ENCODE results near the gene CACHD1. TPM values are rescaled to one million over a fixed set of nuclear protein-coding genes. Genes with fewer than 3 reads are reported as not detected.

CACHD1 gene
- total and polyA plus RNA-seq, 2 of the 4 experiments (the other 2 are of a cell fraction): 2.9 to 5.9 TPM

DNA sequence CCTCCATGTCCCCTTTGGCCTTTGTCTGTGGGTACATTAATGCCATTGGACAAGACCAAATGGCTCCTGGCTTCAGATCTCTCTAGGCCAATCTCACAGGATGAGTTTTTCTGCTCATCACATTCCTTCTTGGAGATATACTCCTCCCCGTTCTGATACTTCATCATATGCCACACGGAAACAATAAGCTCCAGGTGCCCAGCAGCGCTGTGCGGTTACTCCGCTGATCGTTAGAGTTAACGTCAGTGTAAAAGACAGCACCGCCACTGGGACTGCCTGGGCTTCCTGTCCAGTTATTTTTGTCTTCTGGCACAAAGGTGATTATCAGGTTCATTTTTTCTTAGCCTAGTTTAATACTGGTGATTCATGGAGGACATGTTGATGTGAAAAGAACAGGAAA lies 22.5 kb downstream of the CACHD1 start:
- Histone ChIP-seq H2BK15ac (ENCODE audit: low read depth, low read length) (no peak overlapping the region), H2BK120ac (ENCODE audit: low read depth, low read length) (no peak overlapping the region), H3K27ac (ENCODE audit: insufficient read depth, low read length) (no peak overlapping the region), H3K56ac (ENCODE audit: extremely low read depth, insufficient read depth, low read length) (no peak overlapping the region), H2AK5ac (ENCODE audit: low read depth, low read length) (no peak overlapping the region), H3K18ac (ENCODE audit: low read depth, low read length) (no peak overlapping the region), H2BK5ac (ENCODE audit: low read depth, low read length, poor library complexity, severe bottlenecking) (no peak overlapping the region), H3K4ac (ENCODE audit: low read depth, low read length) (no peak overlapping the region), H3K14ac (replicated peaks; ENCODE audit: low read depth, low read length) (no peak overlapping the region), H3K4me2 (ENCODE audit: low read depth, low read length) (no peak overlapping the region), H3K36me3 (ENCODE audit: control insufficient read depth, insufficient read depth, low read length) (no peaks in the 10 kb centered on the region), H2BK20ac (ENCODE audit: low read depth, low read length) (no peak overlapping the region), H3K4me3 (ENCODE audit: insufficient read depth, low read depth, low read length) (no peak overlapping the region), H3K79me1 (ENCODE audit: low read depth in 1 of 2, low read length in 2 of 2) (no peaks in the 10 kb centered on the region; a peak in 1 of 4 replicates), H3K9ac (ENCODE audit: low read depth, low read length) (no peak overlapping the region), H2AFZ (replicated peaks; ENCODE audit: low read length, poor library complexity) (no peak overlapping the region), H3K27me3 (ENCODE audit: control insufficient read depth, insufficient read depth, low read length) (no peaks in the 10 kb centered on the region; the same call in 1 of the 2 replicates), H3K23ac (ENCODE audit: low read depth, low read length) (no peak overlapping the region), H3K4me1 (ENCODE audit: control insufficient read depth, insufficient read depth, low read length) (no peaks in the 10 kb centered on the region), H3K9me3 (ENCODE audit: control insufficient read depth, insufficient read depth, low read length) (no peaks in the 10 kb centered on the region), H4K5ac (ENCODE audit: low read depth, low read length) (no peak overlapping the region), H4K8ac (ENCODE audit: low read depth in 2 of 2, low read length in 2 of 2) (no peak overlapping the region), H4K20me1 (ENCODE audit: insufficient read depth, low read length) (no peaks in the 10 kb centered on the region), H2AK9ac (replicated peaks; ENCODE audit: low read depth, low read length, poor library complexity) (no peak overlapping the region), H3K9me1 (ENCODE audit: insufficient read depth, low read length) (no peaks in the 10 kb centered on the region), H4K91ac (ENCODE audit: insufficient read depth, low read depth, low read length) (no peak overlapping the region)
- intact Hi-C loops (cut with micrococcal nuclease): no loop called here
- in situ Hi-C loops (cut with MboI; ENCODE audit: low sequenced_read_pairs): no loop called here
- TF ChIP-seq BHLHE40 (IDR thresholded peaks at IDR 0.05; ENCODE audit: low read depth, low read length) (no peak), CEBPB (IDR thresholded peaks at IDR 0.05; ENCODE audit: low read depth, low read length) (no peak), MAFK (IDR thresholded peaks at IDR 0.05; ENCODE audit: low read depth, low read length) (no peak)
- TF ChIP-seq, protein P1, sequence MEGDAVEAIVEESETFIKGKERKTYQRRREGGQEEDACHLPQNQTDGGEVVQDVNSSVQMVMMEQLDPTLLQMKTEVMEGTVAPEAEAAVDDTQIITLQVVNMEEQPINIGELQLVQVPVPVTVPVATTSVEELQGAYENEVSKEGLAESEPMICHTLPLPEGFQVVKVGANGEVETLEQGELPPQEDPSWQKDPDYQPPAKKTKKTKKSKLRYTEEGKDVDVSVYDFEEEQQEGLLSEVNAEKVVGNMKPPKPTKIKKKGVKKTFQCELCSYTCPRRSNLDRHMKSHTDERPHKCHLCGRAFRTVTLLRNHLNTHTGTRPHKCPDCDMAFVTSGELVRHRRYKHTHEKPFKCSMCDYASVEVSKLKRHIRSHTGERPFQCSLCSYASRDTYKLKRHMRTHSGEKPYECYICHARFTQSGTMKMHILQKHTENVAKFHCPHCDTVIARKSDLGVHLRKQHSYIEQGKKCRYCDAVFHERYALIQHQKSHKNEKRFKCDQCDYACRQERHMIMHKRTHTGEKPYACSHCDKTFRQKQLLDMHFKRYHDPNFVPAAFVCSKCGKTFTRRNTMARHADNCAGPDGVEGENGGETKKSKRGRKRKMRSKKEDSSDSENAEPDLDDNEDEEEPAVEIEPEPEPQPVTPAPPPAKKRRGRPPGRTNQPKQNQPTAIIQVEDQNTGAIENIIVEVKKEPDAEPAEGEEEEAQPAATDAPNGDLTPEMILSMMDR (conservative IDR thresholded peaks at IDR 0.05; ENCODE audit: low read depth, low read length): no peak
- DNase-seq: no peak
- ATAC-seq (ENCODE audit: low read depth): no peak
- POLR2A ChIA-PET (ENCODE audit: unreplicated experiment): interaction anchor here (0.6 kb wide), 1 partner anchor 9 kb away, joined by 14 read pairs; no protein-coding TSS in a partner anchor
- CTCF ChIA-PET: no interaction called here
- dilution Hi-C loops (cut with HindIII; ENCODE audit: low sequenced_read_pairs, unreplicated experiment): no loop called here
- no TSS peak for BruUV-seq (replicated peaks)
- WGBS, 2 experiments (ENCODE audit: extremely low coverage in 2 of 2, insufficient read length in 1 of 2): 100% methylated on average over 1 of the region's 8 CpGs; no CpG with 5 or more reads in 1 of the 2 experiments
